ENCODE results near the gene MTA3. TPM values are rescaled to one million over a fixed set of nuclear protein-coding genes. Genes with fewer than 3 reads are reported as not detected.

MTA3 gene
- total and polyA plus RNA-seq, 2 of the 8 experiments (the other 6 are each of a cell fraction or from before 2014, with no cell fraction given): 125 to 184 TPM

GRCh38 chr2:42741140-42741539 is 172.7 kb downstream of the MTA3 start:
- ChIA-PET POLR2A (ENCODE audit: partially characterized antibody) (interaction anchor here (0.6 kb wide), 1 partner anchor 12 kb away, joined by 3 read pairs; no protein-coding TSS in a partner anchor), CTCF (ENCODE audit: partially characterized antibody) (interaction anchor here (0.7 to 2.4 kb wide), 5 partner anchors 8 to 19 kb away, joined by 3 to 9 read pairs (median 3); no protein-coding TSS in a partner anchor)
- Histone ChIP-seq H3K18ac (ENCODE audit: extremely low read depth, low read length) (no peak overlapping the region), H3K27ac (ENCODE audit: low read depth, low read length) (no peak overlapping the region), H4K91ac (replicated peaks; ENCODE audit: insufficient read length, low read length) (no peak overlapping the region), H3K9me3 (ENCODE audit: insufficient read depth in 2 of 2, low read depth in 1 of 2, low read length in 1 of 2) (peaks cover 0 to 2% of the 10 kb centered on the region in 2 experiments; a peak in 1 of 4 replicates), H3K56ac (replicated peaks; ENCODE audit: insufficient read length, low read depth, low read length) (no peak overlapping the region), H3K4me1 (replicated peaks in 1 of 4; ENCODE audit: control insufficient read depth in 3 of 4, insufficient read depth in 4 of 4, low read length in 3 of 4) (peaks cover 0 to 4% (median 2%) of the 10 kb centered on the region in 4 experiments; a peak in 1 of 7 replicates), H3K79me2 (ENCODE audit: control insufficient read depth in 1 of 2, insufficient read depth in 2 of 2, low read length in 2 of 2) (no peaks in the 10 kb centered on the region), H2AFZ (ENCODE audit: low read length) (no peak overlapping the region), H3K4ac (replicated peaks; ENCODE audit: insufficient read length, low read depth, low read length) (no peak overlapping the region), H3K27me3 (replicated peaks in 1 of 4; ENCODE audit: control insufficient read depth in 3 of 4, extremely low read depth in 1 of 4, insufficient read depth in 3 of 4, low read length in 3 of 4) (no peaks in the 10 kb centered on the region), H2BK120ac (replicated peaks; ENCODE audit: low read depth, low read length) (no peak overlapping the region), H2BK15ac (ENCODE audit: low read length) (no peak overlapping the region), H2BK20ac (ENCODE audit: low read length) (no peak overlapping the region), H3K36me3 (ENCODE audit: control insufficient read depth in 2 of 4, insufficient read depth in 4 of 4, low read length in 3 of 4) (peaks cover 0 to 12% (median 1%) of the 10 kb centered on the region in 4 experiments; a peak in 4 of 8 replicates), H3K14ac (ENCODE audit: insufficient read length) (no peak overlapping the region), H4K8ac (ENCODE audit: extremely low read depth, insufficient read depth, low read length) (no peak overlapping the region), H3K4me3 (ENCODE audit: extremely low read depth in 1 of 4, insufficient read depth in 2 of 4, low read depth in 3 of 4, low read length in 4 of 4) (no peak overlapping the region), H4K5ac (ENCODE audit: insufficient read length, low read depth, low read length) (no peak overlapping the region), H4K20me1 (replicated peaks in 1 of 2; ENCODE audit: control insufficient read depth in 1 of 2, insufficient read depth in 2 of 2, low read length in 2 of 2) (no peaks in the 10 kb centered on the region), H3K9ac (replicated peaks in 1 of 4; ENCODE audit: extremely low read depth in 1 of 4, low read depth in 3 of 4, low read length in 3 of 4) (no peak overlapping the region), H3K23me2 (ENCODE audit: low read depth, low read length) (no peaks in the 10 kb centered on the region), H3K79me1 (ENCODE audit: low read depth, low read length) (peaks cover 4% of the 10 kb centered on the region), H3K23ac (ENCODE audit: insufficient read length) (no peak overlapping the region), H3K4me2 (ENCODE audit: insufficient read depth in 1 of 2, low read depth in 2 of 2, low read length in 2 of 2) (no peak overlapping the region), H2AK5ac (ENCODE audit: low read depth, low read length) (no peak overlapping the region), H2BK5ac (ENCODE audit: low read depth, low read length) (no peak overlapping the region), H2BK12ac (ENCODE audit: low read depth, low read length) (no peak overlapping the region)
- DNase-seq (ENCODE audit: low read depth in 1 of 2, low spot score in 2 of 2) (no peak), FAIRE-seq (no peak)
- TF ChIP-seq TAF1 (IDR thresholded peaks at IDR 0.05; ENCODE audit: low read depth, low read length) (no peak), RNF2 (IDR thresholded peaks at IDR 0.05; ENCODE audit: borderline replicate concordance, low read depth, low read length, missing control alignments, poor library complexity, severe bottlenecking) (no peak), EGR1 (IDR thresholded peaks at IDR 0.05; ENCODE audit: borderline replicate concordance, low read depth, low read length) (no peak), SP1 (IDR thresholded peaks at IDR 0.05; ENCODE audit: low read depth, low read length) (no peak), NRF1 (IDR thresholded peaks at IDR 0.05; ENCODE audit: low read depth, low read length) (no peak)
- 95% methylated on average over 3 of the region's 3 CpGs; no CpG with 5 or more reads in 1 of the 2 experiments for WGBS, 2 experiments (ENCODE audit: extremely low coverage in 1 of 2, insufficient coverage in 1 of 2, insufficient read length in 1 of 2, insufficient replicate concordance in 2 of 2, low coverage in 1 of 2, low lambda C conversion rate in 2 of 2, missing lambda C conversion rate in 1 of 2)

Data from H1 (cell line).